OCI-LY3 (cell line): Measurements from ENCODE around the gene MRTFA.

Source experiments
- H2AFZ ChIP-seq: fragments of 200-600, 300-600 bp; shearing (Covaris generic); 2 replicates; pipeline ENCODE4 v1.6.0; 2014; ENCODE audit warnings: antibody characterized with exemption, low read depth, low read length
- H3K27ac ChIP-seq: fragments of 200-600, 300-600 bp; sonication (generic); 2 replicates; pipeline ENCODE4 v1.5.1; 2014; ENCODE audit warnings: mild to moderate bottlenecking, low read length, moderate library complexity, mixed read lengths
- H3K27me3 ChIP-seq: fragments of 200-600, 300-600 bp; sonication (generic); 2 replicates; pipeline ENCODE4 v1.6.1; 2014; ENCODE audit warnings: low read depth, low read length, mixed read lengths
- H3K36me3 ChIP-seq: fragments of 200-600, 300-600 bp; sonication (generic); replicated peaks from 2 replicates; pipeline ENCODE3; 2014; ENCODE audit warnings: low read depth, low read length, mixed read lengths
- H3K4me1 ChIP-seq: fragments of 300-600, 200-600 bp; sonication (generic); 2 replicates; pipeline ENCODE4 v1.6.1; 2014; ENCODE audit warnings: low read length, mixed read lengths
- H3K4me2 ChIP-seq: fragments of 200-600, 300-600 bp; sonication (generic); 2 replicates; pipeline ENCODE4 v1.6.1; 2014; ENCODE audit warnings: low read length, mixed read lengths
- H3K4me3 ChIP-seq: fragments of 300-600, 200-600 bp; sonication (generic); 2 replicates; pipeline ENCODE4 v1.5.1; 2014; ENCODE audit warnings: antibody characterized with exemption, mild to moderate bottlenecking, low read length, moderate library complexity
- H3K79me2 ChIP-seq: fragments of 300-600, 200-600 bp; shearing (Covaris generic); 2 replicates; pipeline ENCODE4 v1.6.1; 2014; ENCODE audit warnings: mild to moderate bottlenecking, low read length, mixed read lengths
- H3K9ac ChIP-seq: fragments of 300-600, 200-600 bp; shearing (Covaris generic); 2 replicates; pipeline ENCODE4 v1.6.0; 2014; ENCODE audit warnings: mild to moderate bottlenecking, low read length, moderate library complexity
- H3K9me3 ChIP-seq: fragments of 200-600, 300-600 bp; shearing (Covaris generic); 2 replicates; pipeline ENCODE4 v1.6.1; 2014; ENCODE audit warnings: low read length, mixed read lengths; ENCODE audit not compliant: insufficient read depth
- H4K20me1 ChIP-seq: fragments of 200-600, 300-600 bp; sonication (generic); 2 replicates; pipeline ENCODE4 v1.6.1; 2016; ENCODE audit warnings: low read length, mixed read lengths; ENCODE audit not compliant: insufficient read depth
- EZH2phosphoT487 ChIP-seq: fragments of 200-600 bp; shearing (Covaris generic); IDR thresholded peaks from 2 replicates; pipeline ENCODE4 v1.6.1; 2018; ENCODE audit warnings: antibody characterized with exemption, mixed run types, low read depth
- TF ChIP-seq, protein P1 (sequence below): fragments of 200-600, 300-600 bp; sonication (generic); IDR thresholded peaks from 2 replicates; pipeline ENCODE4 v1.5.1; 2014; ENCODE audit warnings: antibody characterized with exemption, low read length, low read depth

Gene MRTFA

GRCh38 chr22:40624770-40625169, 11.7 kb downstream of the MRTFA start:
- TF ChIP-seq, protein P1, sequence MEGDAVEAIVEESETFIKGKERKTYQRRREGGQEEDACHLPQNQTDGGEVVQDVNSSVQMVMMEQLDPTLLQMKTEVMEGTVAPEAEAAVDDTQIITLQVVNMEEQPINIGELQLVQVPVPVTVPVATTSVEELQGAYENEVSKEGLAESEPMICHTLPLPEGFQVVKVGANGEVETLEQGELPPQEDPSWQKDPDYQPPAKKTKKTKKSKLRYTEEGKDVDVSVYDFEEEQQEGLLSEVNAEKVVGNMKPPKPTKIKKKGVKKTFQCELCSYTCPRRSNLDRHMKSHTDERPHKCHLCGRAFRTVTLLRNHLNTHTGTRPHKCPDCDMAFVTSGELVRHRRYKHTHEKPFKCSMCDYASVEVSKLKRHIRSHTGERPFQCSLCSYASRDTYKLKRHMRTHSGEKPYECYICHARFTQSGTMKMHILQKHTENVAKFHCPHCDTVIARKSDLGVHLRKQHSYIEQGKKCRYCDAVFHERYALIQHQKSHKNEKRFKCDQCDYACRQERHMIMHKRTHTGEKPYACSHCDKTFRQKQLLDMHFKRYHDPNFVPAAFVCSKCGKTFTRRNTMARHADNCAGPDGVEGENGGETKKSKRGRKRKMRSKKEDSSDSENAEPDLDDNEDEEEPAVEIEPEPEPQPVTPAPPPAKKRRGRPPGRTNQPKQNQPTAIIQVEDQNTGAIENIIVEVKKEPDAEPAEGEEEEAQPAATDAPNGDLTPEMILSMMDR = no peak
- TF ChIP-seq EZH2phosphoT487 = no peak
- H3K4me1 ChIP-seq = peaks cover 33% of the 10 kb centered on the region
- H3K4me2 ChIP-seq = no peak overlapping the region
- peaks cover 92% of the 10 kb centered on the region for H3K79me2 ChIP-seq
- no peak overlapping the region for H3K27ac ChIP-seq
- H3K36me3 ChIP-seq = peaks cover 8% of the 10 kb centered on the region
- no peak overlapping the region for H3K4me3 ChIP-seq
- H3K9me3 ChIP-seq = peaks cover 4% of the 10 kb centered on the region; the same call in 1 of the 2 replicates
- no peak overlapping the region for H2AFZ ChIP-seq
- H4K20me1 ChIP-seq = peaks cover 42% of the 10 kb centered on the region
- no peaks in the 10 kb centered on the region for H3K27me3 ChIP-seq
- no peak overlapping the region for H3K9ac ChIP-seq

GRCh38 chr22:40621309-40622151, 15.0 kb downstream of the MRTFA start:
- Histone ChIP-seq H3K4me2 (peak overlapping the region; percentile 22), H4K20me1 (peaks cover 17% of the 10 kb centered on the region), H3K79me2 (peaks cover 79% of the 10 kb centered on the region), H3K36me3 (peaks cover 11% of the 10 kb centered on the region), H3K4me3 (peak overlapping the region; percentile 0), H3K9ac (no peak overlapping the region), H3K9me3 (peaks cover 4% of the 10 kb centered on the region; the same call in 1 of the 2 replicates), H3K4me1 (peaks cover 9% of the 10 kb centered on the region), H2AFZ (no peak overlapping the region), H3K27ac (no peak overlapping the region), H3K27me3 (no peaks in the 10 kb centered on the region)
- TF ChIP-seq EZH2phosphoT487 = no peak
- TF ChIP-seq, protein P1 = no peak

GRCh38 chr22:40620464-40621046, 16.0 kb downstream of the MRTFA start:
- Histone ChIP-seq H3K9me3 (peaks cover 4% of the 10 kb centered on the region; the same call in 1 of the 2 replicates), H3K36me3 (peaks cover 11% of the 10 kb centered on the region), H3K9ac (no peak overlapping the region), H3K4me2 (no peak overlapping the region), H4K20me1 (peaks cover 15% of the 10 kb centered on the region), H2AFZ (no peak overlapping the region), H3K27me3 (no peaks in the 10 kb centered on the region), H3K4me3 (no peak overlapping the region), H3K79me2 (peaks cover 75% of the 10 kb centered on the region), H3K27ac (no peak overlapping the region), H3K4me1 (peaks cover 9% of the 10 kb centered on the region)
- TF ChIP-seq EZH2phosphoT487 = no peak
- TF ChIP-seq, protein P1 = no peak

DNA sequence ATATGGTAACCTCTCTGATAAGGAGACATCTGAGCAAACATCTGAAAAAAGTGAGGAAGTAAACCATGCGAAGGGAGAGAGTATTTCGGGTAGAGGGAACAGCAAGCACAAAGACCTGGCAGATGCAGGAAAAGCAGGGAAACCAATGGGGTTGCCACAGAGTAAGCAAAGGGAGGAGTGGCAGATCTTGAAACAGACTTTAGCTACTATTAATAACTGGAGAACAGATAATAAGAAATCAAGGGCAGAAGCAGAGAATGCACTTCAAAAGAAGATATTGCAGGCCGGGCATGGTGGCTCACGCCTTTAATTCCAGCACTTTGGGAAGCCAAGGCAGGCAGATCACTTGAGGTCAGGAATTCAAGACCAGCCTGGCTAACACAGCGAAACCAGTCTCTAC, 18.1 kb downstream of the MRTFA start:
- Histone ChIP-seq H3K4me3 (no peak overlapping the region), H3K9ac (no peak overlapping the region), H3K4me1 (peaks cover 9% of the 10 kb centered on the region), H2AFZ (no peak overlapping the region), H3K79me2 (peaks cover 72% of the 10 kb centered on the region), H3K27me3 (no peaks in the 10 kb centered on the region), H3K4me2 (no peak overlapping the region), H3K36me3 (peaks cover 9% of the 10 kb centered on the region), H3K27ac (no peak overlapping the region), H3K9me3 (peaks cover 4% of the 10 kb centered on the region; the same call in 1 of the 2 replicates), H4K20me1 (peaks cover 16% of the 10 kb centered on the region; the same call in 1 of the 2 replicates)
- TF ChIP-seq EZH2phosphoT487 = no peak
- TF ChIP-seq, protein P1 = no peak
